HG03135 (cell line): ENCODE results near the gene MCF2L.
"Not testable (repeated sequence)": the region's sequence is repeated elsewhere in the genome, so short reads cannot be mapped to it uniquely, and the experiment has no call there.

Source experiments
- ATAC-seq: cut with Tn5 transposase; IDR thresholded peaks from one replicate; pipeline ENCODE4 v1.9.1; 2021; ENCODE audit warnings: mild to moderate bottlenecking, moderate library complexity; ENCODE audit not compliant: unreplicated experiment

The MCF2L gene

GRCh38 chr13:113077953-113078901, 109.2 kb downstream of the MCF2L start:
- ATAC-seq: no peak

GRCh38 chr13:113078902-113079780, 110.1 kb downstream of the MCF2L start:
- ATAC-seq: no peak

GRCh38 chr13:113079781-113080080, 110.7 kb downstream of the MCF2L start:
- ATAC-seq: not testable (repeated sequence)

- ATAC-seq: no peak
Measured at GRCh38 chr13:113080361-113080831, 111.4 kb downstream of the MCF2L start.

- no peak for ATAC-seq
Measured at GRCh38 chr13:113080901-113081521, 112.0 kb downstream of the MCF2L start.

GRCh38 chr13:113082198-113083021, 113.4 kb downstream of the MCF2L start:
- ATAC-seq: no peak

- no peak for ATAC-seq
Measured at GRCh38 chr13:113083022-113083373, 114.0 kb downstream of the MCF2L start.

- no peak for ATAC-seq
Measured at GRCh38 chr13:113083402-113084061, 114.5 kb downstream of the MCF2L start.

GRCh38 chr13:113084094-113084942, 115.3 kb downstream of the MCF2L start:
- ATAC-seq: no peak

GRCh38 chr13:113084943-113085540, 116.0 kb downstream of the MCF2L start:
- ATAC-seq: no peak

- ATAC-seq: no peak
Measured at GRCh38 chr13:113086031-113086750, 117.2 kb downstream of the MCF2L start.

- no peak for ATAC-seq
Measured at GRCh38 chr13:113086991-113087922, 118.2 kb downstream of the MCF2L start.

- ATAC-seq: no peak
Measured at GRCh38 chr13:113087923-113088690, 119.1 kb downstream of the MCF2L start.

GRCh38 chr13:113088691-113089020, 119.6 kb downstream of the MCF2L start:
- ATAC-seq: no peak

GRCh38 chr13:113089693-113090414, 120.8 kb downstream of the MCF2L start:
- no peak for ATAC-seq

GRCh38 chr13:113090415-113090770, 121.4 kb downstream of the MCF2L start:
- no peak for ATAC-seq
